Measurements from ENCODE around the gene JAK1. TPM values are rescaled to one million over a fixed set of nuclear protein-coding genes. Genes with fewer than 3 reads are reported as not detected.

JAK1 gene
- polyA plus RNA-seq, 1 donor from 2014 or later = 26.8 TPM

DNA sequence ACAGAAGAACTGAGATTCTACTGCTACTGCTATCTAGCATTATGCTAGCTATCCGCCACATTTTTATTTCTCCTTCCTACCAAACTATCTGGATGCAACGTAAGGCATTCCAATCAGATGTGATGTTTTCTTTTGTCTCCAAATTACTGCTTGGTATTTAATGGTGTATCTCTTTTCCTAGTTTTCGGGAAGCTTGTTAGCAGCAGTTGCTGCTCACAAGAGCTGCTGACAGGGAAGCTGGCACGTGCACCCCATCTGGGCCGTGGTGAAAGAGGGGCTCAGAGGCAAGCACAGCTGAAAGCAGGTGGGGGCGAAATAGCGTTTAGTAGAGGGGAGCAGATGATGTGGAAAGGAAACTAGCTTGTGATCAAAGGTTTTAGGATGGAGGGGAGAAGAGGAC is 57.3 kb downstream of the JAK1 start:
- Histone ChIP-seq H3K27me3 (ENCODE audit: insufficient read depth, low read depth, low read length) (no peaks in the 10 kb centered on the region), H3K36me3 (ENCODE audit: insufficient read depth, low read length) (no peaks in the 10 kb centered on the region), H3F3A (ENCODE audit: insufficient read depth, low read length, poor library complexity, severe bottlenecking) (no peaks in the 10 kb centered on the region), H3K4me2 (ENCODE audit: low read length) (no peak overlapping the region), H4K20me1 (ENCODE audit: insufficient read depth) (no peaks in the 10 kb centered on the region), H3K79me2 (replicated peaks; ENCODE audit: insufficient read depth, low read length) (no peaks in the 10 kb centered on the region), H3K4me3 (ENCODE audit: low read length) (no peak overlapping the region), H3K9me3 (ENCODE audit: low read length) (no peaks in the 10 kb centered on the region), H3K9me2 (ENCODE audit: insufficient read depth, low read length) (no peaks in the 10 kb centered on the region), H3K9ac (ENCODE audit: low read length) (no peak overlapping the region), H2AFZ (ENCODE audit: low read depth, low read length) (no peak overlapping the region), H3K27ac (ENCODE audit: low read length) (no peak overlapping the region)
- no peak for TF ChIP-seq EP300 (conservative IDR thresholded peaks at IDR 0.05; ENCODE audit: poor library complexity, severe bottlenecking)

DNA sequence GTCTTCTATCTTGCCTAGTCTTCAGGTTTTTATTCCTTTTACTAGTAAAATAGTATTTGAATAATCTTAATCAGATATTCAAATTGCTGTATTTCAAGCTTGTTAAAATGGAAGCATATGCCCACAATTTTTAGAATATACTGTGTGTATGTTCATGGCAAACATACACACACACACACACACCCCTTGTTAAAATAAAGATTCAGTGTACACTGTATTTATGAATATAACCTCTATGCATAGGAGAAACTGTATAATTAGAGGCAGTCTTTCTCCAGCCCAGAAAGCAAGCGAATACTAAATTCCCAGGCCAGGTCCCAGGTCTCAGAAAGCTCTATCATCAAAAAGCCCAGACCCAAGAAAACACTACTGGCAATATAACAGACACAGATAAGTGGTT is 57.8 kb downstream of the JAK1 start:
- no peaks in the 10 kb centered on the region for H3K79me2 ChIP-seq (replicated peaks; ENCODE audit: insufficient read depth, low read length)
- H3K4me2 ChIP-seq (ENCODE audit: low read length) = no peak overlapping the region
- H3K36me3 ChIP-seq (ENCODE audit: insufficient read depth, low read length) = no peaks in the 10 kb centered on the region
- H3K4me3 ChIP-seq (ENCODE audit: low read length) = no peak overlapping the region
- no peaks in the 10 kb centered on the region for H3K27me3 ChIP-seq (ENCODE audit: insufficient read depth, low read depth, low read length)
- H4K20me1 ChIP-seq (ENCODE audit: insufficient read depth) = no peaks in the 10 kb centered on the region
- no peaks in the 10 kb centered on the region for H3K9me3 ChIP-seq (ENCODE audit: low read length)
- no peaks in the 10 kb centered on the region for H3K9me2 ChIP-seq (ENCODE audit: insufficient read depth, low read length)
- no peak overlapping the region for H3K27ac ChIP-seq (ENCODE audit: low read length)
- no peak overlapping the region for H2AFZ ChIP-seq (ENCODE audit: low read depth, low read length)
- TF ChIP-seq EZH2 (IDR thresholded peaks at IDR 0.05; ENCODE audit: borderline replicate concordance, insufficient read depth, low read length, poor library complexity, severe bottlenecking) = no peak
- H3F3A ChIP-seq (ENCODE audit: insufficient read depth, low read length, poor library complexity, severe bottlenecking) = no peaks in the 10 kb centered on the region
- no peak overlapping the region for H3K9ac ChIP-seq (ENCODE audit: low read length)

- H3K36me3 ChIP-seq (ENCODE audit: insufficient read depth, low read length) = no peaks in the 10 kb centered on the region
- H3K79me2 ChIP-seq (replicated peaks; ENCODE audit: insufficient read depth, low read length) = no peaks in the 10 kb centered on the region
- no peak overlapping the region for H3K27ac ChIP-seq (ENCODE audit: low read length)
- no peak overlapping the region for H3K4me3 ChIP-seq (ENCODE audit: low read length)
- H3F3A ChIP-seq (ENCODE audit: insufficient read depth, low read length, poor library complexity, severe bottlenecking) = no peaks in the 10 kb centered on the region
- no peaks in the 10 kb centered on the region for H3K9me2 ChIP-seq (ENCODE audit: insufficient read depth, low read length)
- TF ChIP-seq RAD21 (conservative IDR thresholded peaks at IDR 0.05) (no peak), POLR2AphosphoS5 (IDR thresholded peaks at IDR 0.05) (no peak), SMC3 (conservative IDR thresholded peaks at IDR 0.05; ENCODE audit: poor library complexity) (no peak)
- no peaks in the 10 kb centered on the region for H3K9me3 ChIP-seq (ENCODE audit: low read length)
- H4K20me1 ChIP-seq (ENCODE audit: insufficient read depth) = no peaks in the 10 kb centered on the region
- no peak overlapping the region for H3K4me2 ChIP-seq (ENCODE audit: low read length)
- H3K27me3 ChIP-seq (ENCODE audit: insufficient read depth, low read depth, low read length) = no peaks in the 10 kb centered on the region
- no peak overlapping the region for H3K9ac ChIP-seq (ENCODE audit: low read length)
- no peak overlapping the region for H2AFZ ChIP-seq (ENCODE audit: low read depth, low read length)
Observed at GRCh38 chr1:64906447-64906846, 59.9 kb downstream of the JAK1 start.

- H3K4me3 ChIP-seq (ENCODE audit: low read length) = no peak overlapping the region
- no peaks in the 10 kb centered on the region for H3K79me2 ChIP-seq (replicated peaks; ENCODE audit: insufficient read depth, low read length)
- H3K36me3 ChIP-seq (ENCODE audit: insufficient read depth, low read length) = no peaks in the 10 kb centered on the region
Observed at GRCh38 chr1:64903593-64903992, 62.8 kb downstream of the JAK1 start.

More at GRCh38 chr1:64903593-64903992, 62.8 kb downstream of the JAK1 start:
- no peak overlapping the region for H3K4me2 ChIP-seq (ENCODE audit: low read length)
- H2AFZ ChIP-seq (ENCODE audit: low read depth, low read length) = no peak overlapping the region
- TF ChIP-seq, protein P1, sequence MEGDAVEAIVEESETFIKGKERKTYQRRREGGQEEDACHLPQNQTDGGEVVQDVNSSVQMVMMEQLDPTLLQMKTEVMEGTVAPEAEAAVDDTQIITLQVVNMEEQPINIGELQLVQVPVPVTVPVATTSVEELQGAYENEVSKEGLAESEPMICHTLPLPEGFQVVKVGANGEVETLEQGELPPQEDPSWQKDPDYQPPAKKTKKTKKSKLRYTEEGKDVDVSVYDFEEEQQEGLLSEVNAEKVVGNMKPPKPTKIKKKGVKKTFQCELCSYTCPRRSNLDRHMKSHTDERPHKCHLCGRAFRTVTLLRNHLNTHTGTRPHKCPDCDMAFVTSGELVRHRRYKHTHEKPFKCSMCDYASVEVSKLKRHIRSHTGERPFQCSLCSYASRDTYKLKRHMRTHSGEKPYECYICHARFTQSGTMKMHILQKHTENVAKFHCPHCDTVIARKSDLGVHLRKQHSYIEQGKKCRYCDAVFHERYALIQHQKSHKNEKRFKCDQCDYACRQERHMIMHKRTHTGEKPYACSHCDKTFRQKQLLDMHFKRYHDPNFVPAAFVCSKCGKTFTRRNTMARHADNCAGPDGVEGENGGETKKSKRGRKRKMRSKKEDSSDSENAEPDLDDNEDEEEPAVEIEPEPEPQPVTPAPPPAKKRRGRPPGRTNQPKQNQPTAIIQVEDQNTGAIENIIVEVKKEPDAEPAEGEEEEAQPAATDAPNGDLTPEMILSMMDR (IDR thresholded peaks at IDR 0.05; ENCODE audit: poor library complexity, severe bottlenecking) = no peak
- TF ChIP-seq EZH2 (IDR thresholded peaks at IDR 0.05; ENCODE audit: borderline replicate concordance, insufficient read depth, low read length, poor library complexity, severe bottlenecking) (no peak), RAD21 (conservative IDR thresholded peaks at IDR 0.05) (no peak), SMC3 (conservative IDR thresholded peaks at IDR 0.05; ENCODE audit: poor library complexity) (no peak), POLR2AphosphoS5 (IDR thresholded peaks at IDR 0.05) (no peak)
- no peaks in the 10 kb centered on the region for H3K9me2 ChIP-seq (ENCODE audit: insufficient read depth, low read length)
- no peaks in the 10 kb centered on the region for H3K27me3 ChIP-seq (ENCODE audit: insufficient read depth, low read depth, low read length)
- H3K27ac ChIP-seq (ENCODE audit: low read length) = no peak overlapping the region
- H4K20me1 ChIP-seq (ENCODE audit: insufficient read depth) = no peaks in the 10 kb centered on the region
- H3K9ac ChIP-seq (ENCODE audit: low read length) = no peak overlapping the region
- no peaks in the 10 kb centered on the region for H3K9me3 ChIP-seq (ENCODE audit: low read length)
- no peaks in the 10 kb centered on the region for H3F3A ChIP-seq (ENCODE audit: insufficient read depth, low read length, poor library complexity, severe bottlenecking)
